KMS-11 (cell line): ENCODE measurements around the gene IDE.

Experiments used
- H2AFZ ChIP-seq: fragments of 200-600 bp; sonication (generic); 2 replicates; pipeline ENCODE4 v1.6.1; 2016; ENCODE audit warnings: antibody characterized with exemption, mixed run types, low read depth
- H3K27ac ChIP-seq: fragments of 200-600 bp; sonication (generic); 2 replicates; pipeline ENCODE4 v1.6.1; 2016; ENCODE audit warnings: mild to moderate bottlenecking, mixed run types
- H3K27me3 ChIP-seq: fragments of 200-600 bp; sonication (generic); 2 replicates; pipeline ENCODE4 v1.6.1; 2017; ENCODE audit warnings: mild to moderate bottlenecking, low read depth, mixed run types, moderate library complexity; ENCODE audit not compliant: insufficient read depth
- H3K36me3 ChIP-seq: fragments of 200-600 bp; sonication (generic); 2 replicates; pipeline ENCODE4 v1.6.1; 2017; ENCODE audit warnings: mild to moderate bottlenecking, mixed run types; ENCODE audit not compliant: insufficient read depth
- H3K4me1 ChIP-seq: fragments of 200-600 bp; sonication (generic); 2 replicates; pipeline ENCODE4 v1.6.1; 2016; ENCODE audit warnings: mild to moderate bottlenecking, low read depth, mixed run types; ENCODE audit not compliant: poor library complexity, severe bottlenecking
- H3K4me2 ChIP-seq: fragments of 200-600 bp; sonication (generic); 2 replicates; pipeline ENCODE4 v1.7.0; 2016; ENCODE audit warnings: mild to moderate bottlenecking, mixed run types
- H3K4me3 ChIP-seq: fragments of 200-600 bp; sonication (generic); IDR thresholded peaks from 2 replicates; pipeline ENCODE4 v1.6.1; 2017; ENCODE audit warnings: low read depth, low read length, mixed read lengths; ENCODE audit not compliant: insufficient read depth
- H3K79me2 ChIP-seq: fragments of 200-600 bp; sonication (generic); 2 replicates; pipeline ENCODE4 v1.6.1; 2016; ENCODE audit warnings: low read depth, mixed run types; ENCODE audit not compliant: insufficient read depth
- H3K9ac ChIP-seq: fragments of 200-600 bp; sonication (generic); 2 replicates; pipeline ENCODE4 v1.6.1; 2016; ENCODE audit warnings: mild to moderate bottlenecking, mixed run types
- H4K20me1 ChIP-seq: fragments of 200-600 bp; sonication (generic); 2 replicates; pipeline ENCODE4 v1.6.1; 2016; ENCODE audit warnings: mild to moderate bottlenecking, mixed run types; ENCODE audit not compliant: insufficient read depth
- CTCF ChIP-seq: fragments of 200-600 bp; sonication (generic); conservative IDR thresholded peaks from 2 replicates; pipeline ENCODE4 v1.6.1; 2017; ENCODE audit warnings: low read depth, mild to moderate bottlenecking, antibody characterized with exemption, low read length, moderate library complexity, mixed read lengths

IDE gene

DNA sequence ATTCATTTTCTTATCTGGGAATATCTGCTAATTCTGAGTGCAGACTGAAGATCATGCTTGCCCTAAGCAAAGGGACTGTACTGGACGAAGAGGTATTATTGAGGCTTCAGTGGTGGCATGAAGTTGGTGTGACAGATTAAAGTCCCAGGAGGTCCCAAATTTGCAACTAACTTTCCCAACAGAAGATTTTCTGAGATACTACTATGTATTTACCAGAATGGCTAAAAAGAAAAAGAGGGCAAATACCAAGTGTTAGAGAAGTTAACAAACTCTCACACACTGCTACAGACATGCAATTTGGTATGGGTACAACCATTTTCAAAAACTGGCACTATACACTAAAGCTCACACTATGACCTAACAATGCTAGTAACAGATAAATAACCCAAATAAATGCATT lies 28.3 kb downstream of the IDE start:
- Histone ChIP-seq H3K79me2 (peaks cover 45% of the 10 kb centered on the region; the same call in 1 of the 2 replicates), H4K20me1 (no peaks in the 10 kb centered on the region)
- TF ChIP-seq CTCF: no peak

GRCh38 chr10:92544296-92544695 lies 29.6 kb downstream of the IDE start:
- H4K20me1 ChIP-seq: no peaks in the 10 kb centered on the region
- TF ChIP-seq CTCF: no peak
- peak overlapping the region; percentile 16; the same call in 1 of the 2 replicates for H3K27ac ChIP-seq
- H2AFZ ChIP-seq: no peak overlapping the region
- no peaks in the 10 kb centered on the region for H3K27me3 ChIP-seq
- H3K4me2 ChIP-seq: peak overlapping the region; percentile 36; the same call in 1 of the 2 replicates
- peaks cover 57% of the 10 kb centered on the region; the same call in 1 of the 2 replicates for H3K79me2 ChIP-seq
- no peak overlapping the region for H3K9ac ChIP-seq
- no peaks in the 10 kb centered on the region for H3K36me3 ChIP-seq
- H3K4me1 ChIP-seq: peaks cover 49% of the 10 kb centered on the region
- H3K4me3 ChIP-seq: no peak overlapping the region

More for the DNA sequence above, 28.3 kb downstream of the IDE start:
- no peak overlapping the region for H3K27ac ChIP-seq
- no peak overlapping the region for H3K4me2 ChIP-seq
- H3K4me1 ChIP-seq: peaks cover 37% of the 10 kb centered on the region
- H3K4me3 ChIP-seq: no peak overlapping the region
- H3K9ac ChIP-seq: no peak overlapping the region
- no peak overlapping the region for H2AFZ ChIP-seq
- no peaks in the 10 kb centered on the region for H3K36me3 ChIP-seq
- no peaks in the 10 kb centered on the region for H3K27me3 ChIP-seq

DNA sequence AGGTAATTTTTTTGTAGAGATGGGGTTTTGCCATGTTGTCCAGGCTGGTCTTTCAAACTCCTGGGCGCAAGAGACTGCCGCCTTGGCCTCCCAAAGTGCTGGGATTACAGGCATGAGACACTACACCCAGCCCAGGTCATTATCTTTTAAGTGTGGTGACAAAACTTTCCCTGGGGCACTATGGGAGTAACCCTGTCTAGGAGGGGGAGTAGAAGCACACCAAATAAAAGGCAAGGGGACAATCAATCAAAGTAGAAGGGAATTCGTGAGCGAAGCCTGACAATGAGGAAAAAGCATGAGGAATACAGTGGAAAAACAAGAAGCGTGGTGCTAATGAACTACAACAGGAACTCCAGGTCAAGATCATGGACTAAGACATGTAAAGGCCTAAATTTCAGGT lies 31.4 kb downstream of the IDE start:
- Histone ChIP-seq H4K20me1 (no peaks in the 10 kb centered on the region), H2AFZ (no peak overlapping the region), H3K9ac (no peak overlapping the region), H3K27me3 (no peaks in the 10 kb centered on the region), H3K4me3 (no peak overlapping the region), H3K27ac (no peak overlapping the region), H3K36me3 (no peaks in the 10 kb centered on the region), H3K79me2 (peaks cover 52% of the 10 kb centered on the region), H3K4me2 (no peak overlapping the region; the same call in 1 of the 2 replicates), H3K4me1 (peaks cover 66% of the 10 kb centered on the region)
- TF ChIP-seq CTCF: no peak

DNA sequence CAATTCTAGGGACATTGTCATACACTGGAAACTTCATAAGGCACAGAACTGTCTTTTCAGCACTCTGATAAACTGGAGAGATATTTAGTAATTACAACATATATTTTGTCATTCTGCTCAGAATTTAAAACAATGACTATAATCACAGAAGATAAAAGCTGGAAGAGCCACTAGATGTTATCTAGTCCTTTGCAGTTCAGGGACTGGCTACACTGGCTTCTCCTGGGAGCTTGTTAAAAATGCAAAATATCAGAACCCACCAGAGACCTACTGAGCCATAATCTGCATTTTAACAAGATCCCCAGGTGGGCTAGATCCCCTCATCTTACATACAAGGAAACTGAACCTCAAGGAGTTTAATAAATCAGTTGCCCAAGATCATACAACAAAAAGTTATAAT lies 32.3 kb downstream of the IDE start:
- Histone ChIP-seq H4K20me1 (no peaks in the 10 kb centered on the region), H3K27ac (no peak overlapping the region), H3K27me3 (no peaks in the 10 kb centered on the region), H3K79me2 (peaks cover 60% of the 10 kb centered on the region), H3K9ac (no peak overlapping the region), H3K36me3 (no peaks in the 10 kb centered on the region), H3K4me1 (peaks cover 74% of the 10 kb centered on the region), H3K4me2 (no peak overlapping the region), H2AFZ (no peak overlapping the region), H3K4me3 (no peak overlapping the region)
- TF ChIP-seq CTCF: no peak
